COLO668 (cell line): ENCODE data around the gene PCDH9.
"Not testable (repeated sequence)": the region's sequence is repeated elsewhere in the genome, so short reads cannot be mapped to it uniquely, and the experiment has no call there.

ENCODE experiments used
- DNase-seq: peaks from one replicate; lab custom pipeline; 2025; ENCODE audit not compliant: unreplicated experiment; lab: John Stamatoyannopoulos, UW

The PCDH9 gene

DNA sequence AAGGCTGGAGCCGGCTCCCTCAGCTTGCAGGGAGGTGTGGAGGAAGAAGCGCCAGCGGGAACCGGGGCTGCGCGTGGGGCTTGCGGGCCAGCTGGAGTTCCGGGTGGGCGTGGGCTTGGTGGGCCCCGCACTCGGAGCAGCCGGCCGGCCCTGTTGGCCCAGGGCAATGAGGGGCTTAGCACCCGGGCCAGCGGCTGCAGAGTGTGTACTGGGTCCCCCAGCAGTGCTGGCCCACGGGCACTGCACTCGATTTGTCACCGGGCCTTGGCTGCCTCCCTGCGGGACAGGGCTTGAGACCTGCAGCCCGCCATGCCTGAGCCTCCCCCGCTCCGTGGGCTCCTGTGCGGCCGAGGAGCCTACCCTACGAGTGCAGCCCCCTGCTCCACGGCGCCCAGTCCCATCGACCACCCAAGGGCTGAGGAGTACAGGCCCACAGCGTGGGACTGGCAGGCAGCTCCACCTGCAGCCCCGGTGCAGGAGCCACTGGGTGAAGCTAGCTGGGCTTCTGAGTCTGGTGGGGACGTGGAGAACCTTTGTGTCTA lies 608.2 kb downstream of the PCDH9 start:
- DNase-seq, result not testable (repeated sequence)

DNA sequence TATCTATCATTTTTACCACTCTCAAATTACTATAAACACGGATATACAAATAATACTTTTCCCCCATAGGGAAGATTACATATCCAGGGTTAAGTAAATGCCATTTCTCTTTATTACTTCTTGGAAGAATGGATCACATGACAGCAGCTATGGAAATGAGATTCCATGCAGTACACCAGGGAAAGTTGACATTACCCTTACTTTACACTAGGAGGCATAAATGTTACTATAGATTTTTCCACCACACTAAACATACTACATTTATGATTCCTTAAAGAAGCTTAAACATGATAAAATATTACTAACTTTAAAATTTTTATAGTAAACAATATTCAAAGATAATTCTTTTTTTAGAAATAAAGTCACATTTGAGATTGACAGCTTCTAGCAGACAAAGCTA lies 611.4 kb downstream of the PCDH9 start:
- no peak for DNase-seq

DNA sequence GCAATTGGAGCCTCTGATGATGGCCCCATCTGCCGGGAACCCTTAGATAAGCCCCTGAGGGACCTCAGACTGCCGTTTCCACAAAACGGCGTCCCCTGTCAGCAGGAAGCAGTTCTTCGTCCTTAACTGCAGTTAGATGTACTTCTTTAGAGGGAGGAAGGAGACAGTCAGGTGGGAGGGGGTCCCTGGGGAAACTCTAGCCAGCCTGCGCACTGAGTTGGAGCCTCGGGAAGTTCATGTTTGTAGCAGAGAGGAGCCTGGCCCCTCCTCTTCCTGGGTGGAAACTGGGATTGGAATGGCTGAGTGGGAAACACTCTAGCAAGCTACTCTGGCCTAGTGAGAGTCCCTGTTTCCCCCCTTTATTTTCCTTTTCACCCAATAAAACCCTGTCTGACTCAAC lies 612.4 kb downstream of the PCDH9 start:
- DNase-seq, result no peak

DNA sequence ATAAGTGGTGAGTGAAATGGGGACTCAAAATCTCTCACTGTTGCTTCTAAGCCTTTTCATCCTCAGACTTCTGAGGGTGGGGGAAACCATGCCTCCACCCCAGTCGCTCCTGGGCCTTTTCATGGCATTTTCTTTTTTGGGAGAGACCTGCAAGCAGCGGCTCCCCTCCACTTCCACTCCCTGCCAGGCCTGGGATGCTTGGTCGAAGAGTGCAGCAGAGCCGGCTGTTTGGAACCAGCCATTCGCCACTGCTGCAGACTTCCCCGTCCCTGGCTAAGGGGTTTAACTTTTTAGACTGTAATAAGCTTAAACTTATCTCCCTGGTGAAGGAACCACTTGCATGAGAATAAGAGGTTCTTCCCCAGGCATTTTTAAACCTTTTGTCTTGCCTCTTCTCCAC lies 617.2 kb downstream of the PCDH9 start:
- DNase-seq, result no peak

DNA sequence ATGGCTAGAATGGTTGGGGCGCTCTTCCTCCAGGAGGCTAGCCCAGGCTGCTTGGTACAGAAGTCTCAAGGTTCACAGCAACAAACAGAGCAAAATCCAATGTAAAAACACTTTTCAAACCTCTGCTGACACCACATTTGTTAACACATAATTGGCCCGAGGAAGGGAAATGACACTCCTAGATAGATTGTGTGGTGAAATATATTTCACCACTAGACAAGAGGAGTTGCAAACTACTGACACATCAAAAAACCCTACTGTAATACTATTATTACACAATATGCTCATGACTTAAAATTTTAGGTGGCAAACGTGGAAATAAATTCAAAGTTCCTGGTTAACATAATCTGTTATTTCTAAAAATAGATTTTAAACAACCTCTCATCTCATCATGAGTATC lies 643.6 kb downstream of the PCDH9 start:
- no peak for DNase-seq

DNA sequence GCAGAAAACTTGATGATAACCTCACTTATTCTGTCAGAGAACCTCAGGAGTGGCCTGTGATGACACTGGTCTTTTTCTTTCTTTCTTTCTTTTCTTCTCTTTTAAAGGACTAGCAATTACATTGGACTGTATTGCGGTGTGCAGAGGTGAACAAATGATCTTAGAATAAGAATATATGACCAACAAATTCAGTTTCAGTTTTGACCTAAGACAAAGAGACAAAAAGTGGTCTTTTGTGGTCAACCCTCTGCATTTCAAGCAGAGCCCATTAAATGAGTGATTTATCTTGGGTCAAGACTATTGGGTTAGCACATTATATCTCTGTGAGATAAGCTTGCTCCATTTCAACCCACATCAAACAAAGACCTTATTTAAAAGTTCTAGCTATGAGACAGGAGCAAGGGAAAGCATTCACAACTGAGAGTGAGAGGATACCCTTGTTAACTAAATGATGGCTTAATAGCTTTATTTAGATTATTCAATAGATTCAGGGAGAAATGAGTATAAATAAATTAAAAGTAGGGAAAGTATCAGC lies 644.4 kb downstream of the PCDH9 start:
- DNase-seq, result no peak

DNA sequence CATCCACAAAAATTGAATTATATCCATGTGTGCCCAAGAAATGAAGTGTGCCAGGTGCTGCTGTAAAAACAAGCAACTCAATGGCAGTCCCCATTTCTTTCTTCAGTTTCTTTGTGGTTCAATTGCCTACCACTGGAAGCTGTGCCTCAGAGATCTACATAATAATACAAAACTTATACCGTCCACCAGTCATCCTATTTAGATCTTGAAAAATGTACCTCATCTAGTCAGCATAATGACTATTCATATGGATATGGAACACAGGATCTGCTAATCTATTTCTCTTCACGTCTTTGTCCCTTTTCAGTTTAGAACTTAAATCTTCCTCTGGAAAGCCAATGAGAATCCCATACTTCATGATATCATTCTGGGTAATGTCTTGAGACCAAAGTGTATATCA lies 648.5 kb downstream of the PCDH9 start:
- no peak for DNase-seq

DNA sequence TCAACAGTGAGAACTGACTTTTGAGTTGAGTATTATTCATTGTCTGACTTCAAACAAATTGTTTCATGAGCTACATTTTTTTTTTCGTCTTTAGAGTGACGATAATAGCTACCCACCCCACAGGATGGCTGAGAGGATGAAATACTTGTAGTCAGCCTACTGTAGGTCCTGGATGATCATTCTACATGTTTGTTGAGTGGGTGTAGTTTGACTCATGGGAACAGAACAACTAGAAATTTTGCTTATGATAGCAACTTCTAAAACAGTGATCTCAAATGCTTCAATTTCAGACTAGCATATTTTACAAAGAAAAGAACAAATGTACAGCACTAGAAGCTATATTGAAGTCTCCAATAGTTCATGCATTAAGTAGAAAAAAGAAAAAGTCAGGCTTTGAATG lies 651.8 kb downstream of the PCDH9 start:
- DNase-seq, result no peak

DNA sequence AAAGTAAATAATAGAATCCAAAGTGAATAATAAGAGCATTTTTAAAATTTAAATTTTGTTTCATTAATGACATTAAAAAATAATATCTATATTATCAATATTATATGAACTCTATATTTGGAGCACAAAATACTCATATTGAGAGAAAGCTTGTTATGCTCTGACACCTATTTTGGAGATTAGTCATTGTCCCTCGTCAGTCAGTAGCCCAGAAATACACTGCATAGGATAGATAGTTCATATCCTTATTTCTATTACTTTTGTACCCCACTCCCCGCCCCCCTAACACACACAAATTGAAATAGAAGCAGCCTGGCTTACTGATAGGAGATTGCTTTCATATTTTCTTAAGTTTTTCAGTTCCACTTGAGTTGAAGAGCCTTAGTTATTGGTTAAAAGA lies 652.8 kb downstream of the PCDH9 start:
- DNase-seq, result no peak

DNA sequence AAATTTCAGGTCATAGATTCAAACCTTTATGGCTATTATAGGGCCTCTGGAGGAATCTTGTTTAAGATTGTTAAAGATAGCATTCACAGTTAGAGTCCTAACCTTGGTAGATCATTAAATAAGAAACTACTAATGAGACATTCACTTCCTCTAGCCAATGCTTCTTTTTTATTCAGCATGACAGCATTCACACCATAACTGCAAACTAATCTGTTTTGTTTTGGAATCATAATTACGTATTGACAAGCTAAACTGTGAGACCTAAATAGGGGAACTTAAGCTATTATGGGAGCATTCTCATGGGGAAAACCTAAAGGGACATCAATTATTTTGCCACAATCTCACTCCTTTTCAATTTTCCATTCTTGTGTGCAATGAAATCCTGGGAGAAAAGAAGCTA lies 653.8 kb downstream of the PCDH9 start:
- DNase-seq, result no peak

DNA sequence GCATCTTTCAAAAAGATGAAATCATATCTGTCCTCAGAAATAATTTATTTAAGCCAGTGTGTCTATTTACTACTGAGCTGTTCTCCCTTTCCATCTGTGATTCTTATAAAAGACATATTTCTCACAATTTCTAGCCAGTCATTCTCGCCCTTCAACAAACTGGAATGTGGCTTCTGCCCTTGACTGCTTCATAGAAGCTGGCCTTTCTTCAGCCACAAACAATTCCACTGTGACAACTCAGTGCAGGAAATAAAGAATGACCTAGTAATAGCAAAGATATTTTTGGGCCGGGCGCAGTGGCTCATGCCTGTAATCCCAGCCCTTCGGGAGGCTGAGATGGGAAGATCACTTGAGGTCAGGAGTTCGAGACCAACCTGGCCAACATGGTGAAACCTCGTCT lies 655.5 kb downstream of the PCDH9 start:
- no peak for DNase-seq

DNA sequence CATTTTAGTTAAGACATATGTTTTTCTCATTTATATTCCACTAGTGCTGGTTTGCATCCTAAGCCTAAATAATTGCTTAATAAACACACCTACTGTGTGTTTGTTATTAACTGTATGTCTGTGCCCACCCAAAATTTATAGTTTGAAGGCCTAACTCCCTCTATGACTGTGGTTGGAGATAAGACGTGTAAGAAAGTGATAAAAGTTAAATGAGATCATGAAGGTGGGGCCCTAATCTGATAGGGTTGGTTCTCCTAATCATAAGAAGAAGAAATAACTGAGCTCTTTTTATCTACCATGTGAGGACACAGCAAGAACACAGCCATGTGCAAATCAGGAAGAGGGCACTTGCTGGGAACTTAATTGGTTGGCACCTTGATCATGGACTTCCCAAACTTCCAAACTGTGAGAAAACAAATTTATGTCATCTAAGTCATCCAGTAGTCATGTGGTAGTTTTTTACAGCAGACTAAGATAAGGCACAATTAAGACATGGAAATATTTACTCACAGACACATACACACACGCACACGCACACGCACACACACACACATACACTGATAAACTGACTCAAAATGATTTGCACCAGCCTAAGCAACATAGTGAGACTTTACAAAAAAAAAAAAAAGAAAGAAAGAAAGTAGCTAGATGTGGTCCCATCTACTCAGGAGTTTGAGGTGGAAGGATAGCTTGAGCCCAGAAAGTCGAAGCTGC lies 662.1 kb downstream of the PCDH9 start:
- DNase-seq, result no peak

DNA sequence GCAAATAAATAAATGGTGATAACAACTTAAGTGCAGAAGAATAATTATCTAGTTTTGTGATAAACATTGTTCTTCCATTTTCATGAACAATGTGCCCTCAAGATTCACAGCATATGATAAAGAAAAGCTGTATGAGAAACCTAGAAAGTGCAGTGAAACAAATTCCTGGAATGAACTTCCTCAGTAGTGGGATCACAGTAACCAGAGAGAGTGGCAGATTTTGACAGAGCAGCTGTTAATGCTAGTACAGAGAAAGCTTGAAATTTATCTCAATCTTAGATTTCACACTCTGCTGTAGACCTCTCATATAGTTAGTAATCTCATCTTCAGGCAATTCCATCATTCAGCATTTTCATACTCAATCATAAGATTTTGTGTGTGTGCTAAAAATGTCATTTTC lies 664.9 kb downstream of the PCDH9 start:
- no peak for DNase-seq

DNA sequence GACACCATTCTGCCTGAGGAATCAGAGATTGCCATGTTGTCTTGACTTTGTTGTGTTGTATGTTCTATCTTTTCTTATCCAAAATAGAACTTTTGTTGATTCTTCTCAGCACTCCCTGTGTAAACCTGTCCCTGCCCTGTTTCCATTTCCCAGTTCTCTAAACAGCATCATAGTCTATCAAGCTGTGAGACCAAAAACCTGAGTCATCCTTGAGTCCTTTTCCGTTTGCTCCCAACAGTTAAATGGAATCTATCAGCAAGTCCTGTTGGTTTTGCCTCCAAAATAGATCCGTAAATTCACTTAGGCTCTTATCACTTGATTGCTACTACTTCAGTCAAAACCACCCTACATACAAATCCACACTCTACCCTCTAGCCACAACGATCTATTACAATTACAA lies 667.1 kb downstream of the PCDH9 start:
- no peak for DNase-seq

DNA sequence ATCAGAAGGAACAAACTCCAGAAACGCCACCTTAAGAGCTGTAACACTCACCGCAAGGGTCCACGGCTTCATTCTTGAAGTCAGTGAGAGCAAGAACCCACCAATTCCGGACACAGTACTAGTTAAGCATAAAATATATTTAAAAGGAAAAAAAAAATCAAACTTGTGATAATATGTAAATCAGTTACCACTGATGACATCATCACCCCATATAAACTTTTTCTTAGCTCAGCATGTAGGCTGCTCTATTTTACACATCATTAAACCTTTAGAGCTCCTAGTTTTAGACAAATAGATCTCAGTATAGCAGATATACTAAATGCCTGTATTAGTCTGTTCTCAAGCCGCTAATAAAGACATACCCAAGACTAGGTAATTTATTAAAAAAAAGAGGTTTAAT lies 668.1 kb downstream of the PCDH9 start:
- no peak for DNase-seq

DNA sequence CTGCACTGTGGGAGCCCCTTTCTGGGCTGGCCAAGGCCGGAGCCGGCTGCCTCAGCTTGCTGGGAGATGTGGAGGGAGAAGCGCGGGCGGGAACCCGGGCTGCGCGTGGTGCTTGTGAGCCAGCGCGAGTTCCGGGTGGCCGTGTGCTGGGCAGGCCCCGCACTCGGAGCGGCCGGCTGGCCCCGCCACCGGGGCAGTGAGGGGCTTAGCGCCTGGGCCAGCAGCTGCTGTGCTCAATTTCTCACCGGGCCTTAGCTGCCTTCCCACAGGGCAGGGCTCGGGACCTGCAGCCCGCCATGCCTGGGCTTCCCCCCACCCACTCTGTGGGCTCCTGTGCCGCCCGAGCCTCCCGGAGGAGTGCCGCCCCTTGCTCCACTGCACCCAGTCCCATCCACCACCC lies 669.1 kb downstream of the PCDH9 start:
- no peak for DNase-seq

DNA sequence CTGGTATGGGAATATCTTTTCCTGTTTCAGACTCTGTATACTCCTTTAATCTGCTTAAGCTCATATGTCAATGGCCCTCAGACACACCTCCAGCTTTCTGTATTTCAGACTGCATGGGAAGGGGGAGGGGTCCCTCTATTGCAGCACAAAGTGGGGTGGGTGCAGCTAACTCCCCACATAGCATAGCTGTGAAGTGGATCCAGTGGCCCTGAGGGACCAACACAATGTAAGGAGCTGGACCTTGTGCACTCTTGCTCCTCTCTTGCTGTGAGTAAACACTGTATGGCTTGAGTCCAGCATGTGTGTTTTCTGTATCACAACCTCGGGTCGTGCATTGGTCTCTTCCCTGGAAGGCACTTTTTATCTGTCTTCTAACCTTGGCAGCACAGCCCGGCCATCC lies 669.9 kb downstream of the PCDH9 start:
- DNase-seq, result no peak

DNA sequence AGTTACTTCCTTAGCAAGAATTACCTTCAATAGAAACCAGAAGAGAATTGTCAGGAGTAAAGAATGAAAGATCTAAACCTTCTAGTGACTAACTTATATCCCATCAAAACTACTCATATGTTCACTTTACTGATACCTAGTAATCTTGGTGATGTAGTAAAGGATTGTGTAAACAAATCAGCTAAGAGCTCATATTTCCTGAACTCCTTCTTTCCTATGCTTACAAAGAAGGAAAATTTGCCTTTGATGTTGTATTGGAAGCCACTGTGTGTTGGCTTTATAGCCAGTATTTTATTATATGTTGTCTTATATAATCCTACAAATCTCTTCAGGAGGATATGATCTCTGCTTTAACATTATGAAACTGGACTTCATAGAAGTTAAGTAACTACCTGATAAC lies 671.0 kb downstream of the PCDH9 start:
- DNase-seq, result no peak

DNA sequence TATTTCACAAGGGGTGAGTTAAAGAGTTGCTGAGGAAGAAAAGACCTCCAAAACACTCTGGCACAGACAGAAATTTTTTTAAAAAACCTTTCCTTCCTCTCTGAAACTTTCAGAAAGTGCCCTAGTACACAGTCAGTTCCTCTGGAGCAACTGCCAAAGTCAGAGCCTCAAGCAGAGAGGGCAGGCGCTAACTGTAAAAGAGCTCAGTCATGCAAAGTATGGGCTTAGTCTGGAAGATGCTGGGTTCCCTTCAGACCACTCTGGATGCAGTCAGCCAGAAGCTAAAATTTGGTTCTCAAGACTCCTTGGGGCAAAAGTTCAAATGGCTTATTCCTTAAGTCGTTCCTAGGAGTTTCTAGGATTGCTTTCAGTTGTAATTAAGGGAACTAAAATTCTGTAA lies 671.6 kb downstream of the PCDH9 start:
- no peak for DNase-seq

DNA sequence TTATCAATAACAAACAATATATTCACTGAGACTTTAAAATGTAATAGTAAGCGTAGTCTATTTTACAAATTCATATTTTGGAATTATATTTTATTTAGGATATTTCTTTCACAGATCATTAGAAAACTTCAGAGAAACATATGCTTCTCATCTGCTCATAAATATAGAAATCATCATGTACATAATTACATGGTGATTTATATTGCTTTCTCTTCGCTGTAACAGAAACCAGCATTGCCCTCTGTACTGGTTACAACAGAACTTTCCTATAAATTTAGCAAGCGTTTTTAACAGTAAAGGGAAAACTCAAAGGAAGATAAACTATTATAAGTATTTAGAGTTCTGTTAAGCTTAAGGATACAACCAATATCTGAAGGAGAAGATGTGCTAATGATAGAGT lies 672.8 kb downstream of the PCDH9 start:
- no peak for DNase-seq

DNA sequence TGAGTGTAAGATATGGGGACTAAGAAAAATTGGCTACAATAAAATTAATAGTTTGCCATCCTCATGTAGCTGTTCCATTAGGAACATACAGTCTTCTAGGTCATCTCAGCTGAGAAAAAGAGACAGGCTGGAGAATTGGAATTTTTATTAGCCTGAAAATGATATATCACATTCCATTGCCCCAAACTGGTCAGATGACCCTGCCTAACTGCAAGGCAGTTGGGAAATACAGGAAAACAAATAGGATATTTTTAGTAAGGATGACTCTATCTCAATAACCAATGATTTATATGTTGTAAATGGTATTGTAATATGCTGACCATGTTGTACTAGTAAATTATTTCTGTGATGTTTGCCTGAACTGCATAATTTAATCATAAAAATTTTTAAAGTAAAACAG lies 673.8 kb downstream of the PCDH9 start:
- no peak for DNase-seq

DNA sequence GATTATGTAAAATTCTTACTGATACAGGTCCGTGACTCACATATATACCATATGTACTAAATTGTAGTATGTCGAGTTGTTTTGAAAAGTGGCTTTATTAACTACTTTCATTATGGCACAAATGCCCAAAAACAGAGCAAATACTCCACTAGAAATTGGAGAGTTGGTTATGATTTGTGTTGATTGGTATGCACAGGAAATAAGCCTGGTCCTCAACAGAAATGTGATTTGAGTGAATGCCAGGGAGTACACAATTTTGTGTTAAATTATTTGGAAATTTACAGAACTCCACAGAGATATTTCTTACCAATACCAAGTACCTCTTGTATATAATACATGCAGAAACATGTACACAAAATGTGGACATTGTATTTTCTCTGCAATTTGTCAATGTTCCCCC lies 676.7 kb downstream of the PCDH9 start:
- DNase-seq, result no peak

DNA sequence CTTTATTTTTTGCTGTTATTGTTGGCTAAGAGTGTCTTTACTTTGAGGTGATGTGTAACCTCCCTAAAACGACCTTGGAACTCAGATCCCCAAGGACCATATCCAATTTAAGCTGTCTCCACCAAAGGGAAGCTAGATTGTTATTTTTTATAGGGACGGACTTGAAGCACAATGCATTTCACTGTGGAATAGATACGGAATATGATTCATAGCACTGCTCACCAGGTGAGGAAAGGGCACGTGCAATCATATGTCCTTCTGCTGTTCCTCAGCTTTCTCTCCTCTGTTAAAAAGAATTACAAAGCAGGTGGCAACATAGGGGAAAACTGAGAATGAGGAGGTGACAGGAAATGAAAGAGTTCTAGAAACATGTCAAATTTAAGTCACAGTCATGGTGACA lies 679.0 kb downstream of the PCDH9 start:
- DNase-seq, result no peak
